Glomerular visceral epithelial cell (primary cell): ENCODE measurements around the gene DPPA3.
"Not testable (repeated sequence)": the region's sequence is repeated elsewhere in the genome, so short reads cannot be mapped to it uniquely, and the experiment has no call there.

Experiments used
- DNase-seq: peaks from one replicate; pipeline ENCODE4 v3.0.0-alpha.2; 2016; ENCODE audit errors: extremely low spot score

DPPA3 gene

GRCh38 chr12:7711133-7711532, at the start of gene DPPA3:
Gene DPPA3 (plus strand): TSS chr12:7711433. CDS start chr12:7711571, 138 bp downstream.
- DNase-seq = no peak

DNA sequence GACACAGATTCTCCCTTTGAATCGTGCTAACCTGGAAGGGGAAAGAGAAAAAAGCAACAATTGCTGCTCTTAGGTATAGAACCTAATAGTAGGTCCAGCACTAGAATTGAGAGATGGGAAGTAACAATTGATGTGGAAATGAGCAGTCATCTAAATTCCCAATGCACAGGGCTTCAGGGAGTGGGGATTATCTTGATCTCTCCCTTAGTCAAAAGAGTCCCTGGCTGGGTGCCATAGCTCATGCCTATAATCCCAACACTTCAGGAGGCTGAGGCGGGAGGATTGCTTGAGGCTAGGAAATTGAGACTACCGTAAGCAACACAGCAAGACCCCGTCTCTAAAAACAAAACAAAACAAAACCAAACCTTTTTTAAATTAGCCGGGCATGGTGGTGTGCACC, 49.5 kb upstream of the DPPA3 start:
- DNase-seq = no peak

DNA sequence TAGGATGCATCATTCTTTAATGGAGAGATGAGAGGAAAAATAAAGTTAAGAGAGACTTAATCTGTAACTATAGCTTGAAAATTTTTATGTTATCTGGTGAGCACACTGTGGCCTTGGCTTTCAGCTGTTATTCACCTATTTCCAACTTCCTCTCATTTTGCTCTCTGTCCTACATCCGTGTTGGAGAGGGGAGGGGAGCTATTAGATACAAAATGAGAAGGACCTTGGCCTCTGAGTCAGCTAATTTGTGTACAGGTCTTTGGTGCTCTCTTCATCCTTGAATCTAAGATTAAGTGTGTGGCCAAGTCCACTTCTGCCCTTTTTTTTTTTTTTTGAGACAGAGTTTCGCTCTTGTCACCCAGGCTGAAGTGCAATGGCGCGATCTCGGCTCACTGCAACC, 44.6 kb upstream of the DPPA3 start:
- DNase-seq = no peak

- DNase-seq = no peak
Measured at GRCh38 chr12:7667125-7667524, 44.1 kb upstream of the DPPA3 start.

DNA sequence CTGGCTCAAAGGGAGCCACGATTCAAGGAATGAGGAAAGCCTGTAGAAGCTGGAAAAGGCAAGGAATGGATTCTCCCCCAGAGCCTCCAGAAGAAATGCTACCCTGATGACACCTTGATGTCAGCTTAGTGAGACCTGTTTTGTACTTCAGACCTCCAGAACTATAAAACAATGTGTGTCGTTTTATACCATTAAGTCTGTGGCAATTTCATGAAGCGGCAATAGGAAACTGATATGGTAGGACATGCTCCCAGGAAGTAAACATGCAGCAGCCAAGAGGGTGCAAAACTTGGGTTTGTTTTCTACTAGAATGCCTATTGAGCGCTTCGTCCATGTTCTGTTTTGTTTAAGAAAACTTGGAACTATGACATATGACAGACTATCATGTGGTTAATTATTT, 43.1 kb upstream of the DPPA3 start:
- DNase-seq = no peak

- DNase-seq = not testable (repeated sequence)
Measured at GRCh38 chr12:7675455-7675854, 35.8 kb upstream of the DPPA3 start.

- DNase-seq = not testable (repeated sequence)
Measured at GRCh38 chr12:7677432-7677888, 33.8 kb upstream of the DPPA3 start.

DNA sequence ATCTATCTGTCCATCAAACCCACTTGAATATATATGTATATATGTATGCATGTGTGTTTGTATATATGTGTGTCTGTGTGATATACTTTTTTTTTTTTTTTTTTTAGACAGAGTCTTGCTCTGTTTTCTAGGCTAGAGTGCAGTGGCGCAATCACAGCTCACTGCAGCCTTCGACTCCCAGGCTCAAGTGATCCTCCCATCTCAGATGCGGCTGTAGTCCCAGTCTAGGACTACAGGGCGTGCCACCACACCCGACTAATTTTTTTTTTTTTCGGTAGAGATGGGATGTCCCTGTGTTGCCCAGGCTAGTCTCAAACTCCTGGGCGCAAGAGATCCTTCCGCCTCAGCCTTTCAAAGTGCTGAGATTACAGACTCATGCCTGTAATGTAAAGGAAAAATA, 32.5 kb upstream of the DPPA3 start:
- no peak for DNase-seq

DNA sequence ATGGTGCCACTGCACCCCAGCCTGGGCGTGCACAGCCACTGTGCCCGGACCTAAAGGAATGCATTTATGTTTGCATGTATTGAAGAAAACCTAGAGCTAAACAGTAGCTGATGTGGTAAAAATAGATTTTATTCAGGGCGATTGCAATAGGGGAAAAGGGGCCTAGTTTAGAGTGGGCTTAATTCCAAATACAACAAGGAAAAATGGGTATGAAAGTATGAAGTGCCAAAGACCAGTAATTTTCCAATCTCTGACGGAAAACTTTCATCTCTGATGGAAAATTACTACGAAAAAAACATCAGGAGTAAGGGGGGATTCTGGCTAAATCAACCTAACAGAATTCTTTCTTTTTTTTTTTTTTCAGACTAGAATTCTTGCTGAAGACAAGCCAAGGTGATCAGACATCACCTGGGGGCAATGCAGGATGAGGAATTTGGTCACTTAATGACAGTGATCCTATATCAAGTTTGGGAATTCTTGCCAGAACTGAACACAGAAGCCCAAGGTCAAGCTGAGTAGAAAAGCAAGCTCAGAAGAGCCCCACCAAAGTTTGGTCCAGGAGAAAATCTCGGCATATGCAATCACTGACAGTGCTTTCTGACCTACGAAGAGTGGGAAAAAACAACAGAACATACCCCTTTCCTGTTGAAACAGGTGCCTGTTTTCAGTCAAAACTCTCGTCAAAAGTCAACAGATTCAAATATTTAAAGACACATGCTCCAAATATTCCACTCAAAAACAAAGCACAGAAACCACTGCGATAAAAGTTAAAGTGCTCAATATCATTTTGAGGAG, 31.8 kb upstream of the DPPA3 start:
- DNase-seq = no peak

- no peak for DNase-seq
Measured at GRCh38 chr12:7681535-7681934, 29.7 kb upstream of the DPPA3 start.

DNA sequence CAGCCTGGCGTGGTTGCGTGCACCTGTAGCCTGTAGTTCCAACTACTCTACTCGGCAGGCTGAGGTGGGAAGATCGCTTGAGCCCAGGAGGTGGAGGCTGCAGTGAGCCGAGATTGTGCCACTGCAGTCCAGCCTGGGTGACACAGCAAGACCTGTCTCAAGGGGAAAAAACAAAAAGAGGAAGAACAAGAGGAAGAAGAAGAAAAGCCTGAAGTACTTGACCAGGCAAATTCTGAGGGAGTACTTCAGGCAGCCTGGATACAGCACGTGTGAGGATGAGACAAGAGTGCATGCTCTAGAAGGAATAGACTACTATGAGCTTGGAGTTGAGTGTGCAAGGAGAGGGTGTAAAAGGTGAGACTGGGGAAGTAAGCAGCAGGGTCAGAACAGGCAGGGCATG, 17.4 kb upstream of the DPPA3 start:
- DNase-seq = no peak

DNA sequence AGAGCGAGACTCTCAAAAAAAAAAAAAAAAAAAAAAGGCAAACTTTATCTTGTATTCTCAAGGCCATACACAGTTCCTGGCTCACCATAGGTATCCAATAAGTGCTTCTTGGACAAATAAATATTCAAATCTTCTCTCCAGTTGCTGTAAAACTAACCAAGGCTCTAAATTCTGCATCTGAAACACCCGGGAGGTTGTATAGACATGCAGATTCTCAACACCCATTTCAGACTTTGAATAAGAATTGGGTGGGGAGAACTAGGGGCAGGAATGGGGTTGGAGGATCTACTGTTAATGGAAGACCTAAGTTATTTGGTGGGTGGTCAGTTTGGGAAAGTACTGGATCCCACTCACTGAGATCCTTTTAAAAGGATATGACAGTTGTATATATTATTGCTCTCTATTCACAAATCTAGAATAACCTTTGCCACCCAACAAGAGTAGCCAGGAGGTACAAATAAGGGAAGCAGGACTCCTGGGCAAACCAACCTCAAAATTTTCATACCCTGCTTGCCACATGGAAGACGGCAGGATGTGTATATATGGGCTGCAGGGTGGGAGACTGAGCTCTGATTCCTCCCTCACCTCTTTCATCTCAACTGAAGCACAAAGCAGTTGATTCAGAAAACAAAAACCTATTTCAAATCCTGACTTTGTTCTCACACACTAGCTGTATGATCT, 16.5 kb upstream of the DPPA3 start:
- no peak for DNase-seq

GRCh38 chr12:7695237-7695560, 16.0 kb upstream of the DPPA3 start:
- no peak for DNase-seq

DNA sequence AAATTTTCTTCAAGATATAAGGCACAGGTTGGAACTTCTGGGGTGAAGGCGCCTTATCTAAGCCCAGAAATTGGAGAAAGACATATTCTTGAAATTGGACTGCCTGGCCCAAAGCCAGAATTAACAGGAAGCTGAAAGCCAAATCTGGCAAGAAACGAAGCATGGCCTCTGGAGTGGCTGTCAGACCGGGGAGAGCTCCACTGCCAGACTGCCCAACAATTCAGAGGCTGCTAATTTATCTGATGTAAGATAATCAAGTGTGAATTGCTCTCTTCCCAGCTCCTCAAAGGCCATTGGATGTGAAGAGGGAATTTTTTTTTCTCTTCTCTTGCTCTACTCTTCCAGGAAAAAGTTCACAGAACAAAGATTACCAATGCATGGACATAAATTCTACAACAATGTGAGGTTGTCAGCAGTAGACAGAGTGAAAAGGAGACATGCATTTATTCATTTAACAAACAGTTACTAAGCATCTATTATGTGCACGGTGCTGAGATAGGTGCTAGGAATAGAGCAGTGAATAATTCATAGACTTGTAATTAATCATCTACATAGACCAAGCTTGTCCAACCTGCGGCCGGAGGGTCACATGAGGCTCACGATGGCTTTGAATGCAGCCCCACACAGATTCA, 15.6 kb upstream of the DPPA3 start, which contains the start of gene GDF3:
Gene GDF3 (minus strand): TSS at position 210 of the 632 bp plus-strand sequence. CDS start 47 bp downstream, at position 163.
- DNase-seq = no peak

DNA sequence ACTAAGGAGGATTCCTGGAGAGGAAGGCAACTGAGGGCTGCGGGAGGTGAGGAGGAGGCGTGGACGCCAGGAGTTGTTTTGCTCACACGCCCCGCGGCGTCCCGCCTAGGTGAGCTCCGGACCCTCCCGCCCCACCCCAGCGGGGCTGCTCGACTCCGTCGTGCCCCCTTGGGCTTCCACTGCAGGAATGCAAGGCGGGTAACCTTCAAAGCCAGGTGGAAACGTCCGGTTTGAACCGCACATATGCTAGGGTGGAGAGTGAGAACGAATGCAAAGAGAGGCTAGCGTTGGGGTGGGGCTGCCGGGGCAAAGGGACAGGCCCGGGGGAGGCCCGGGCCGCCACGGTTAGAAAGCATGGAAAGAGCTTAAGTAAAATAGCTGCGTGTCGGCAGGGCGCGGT, 5.4 kb upstream of the DPPA3 start:
- no peak for DNase-seq

DNA sequence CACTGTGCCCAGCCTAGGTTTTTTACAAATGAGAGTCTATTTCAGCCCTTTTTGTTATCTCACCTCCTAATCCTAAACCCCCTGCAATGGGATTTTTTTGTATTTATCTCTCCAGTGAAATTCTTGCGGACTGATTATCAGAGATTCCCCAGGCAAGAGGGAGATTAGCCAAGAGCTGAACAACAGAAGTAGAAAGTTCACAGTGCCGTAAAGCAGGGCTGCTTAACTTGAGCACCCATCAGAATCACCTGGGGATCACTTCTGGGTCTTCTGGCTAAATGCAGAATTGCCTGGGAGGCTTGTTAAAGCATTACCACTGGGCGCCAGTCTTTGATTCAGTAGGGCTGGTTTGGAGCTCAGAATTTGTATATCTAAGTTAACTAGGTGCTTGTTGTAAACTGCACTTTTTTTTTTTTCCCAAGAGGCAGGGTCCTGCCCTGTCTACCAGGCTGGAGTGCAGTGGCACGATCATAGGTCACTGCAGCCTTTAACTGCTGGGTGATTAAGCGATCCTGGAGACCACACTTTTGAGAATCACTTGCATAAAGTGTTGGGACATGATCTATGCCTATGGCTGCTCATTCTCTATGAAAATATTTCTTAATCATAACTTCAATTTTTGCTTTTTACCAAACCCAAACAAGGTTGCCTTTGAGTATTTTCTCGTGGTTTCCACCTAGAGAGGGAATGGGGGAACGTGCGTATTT, 1.1 kb upstream of the DPPA3 start:
- no peak for DNase-seq

DNA sequence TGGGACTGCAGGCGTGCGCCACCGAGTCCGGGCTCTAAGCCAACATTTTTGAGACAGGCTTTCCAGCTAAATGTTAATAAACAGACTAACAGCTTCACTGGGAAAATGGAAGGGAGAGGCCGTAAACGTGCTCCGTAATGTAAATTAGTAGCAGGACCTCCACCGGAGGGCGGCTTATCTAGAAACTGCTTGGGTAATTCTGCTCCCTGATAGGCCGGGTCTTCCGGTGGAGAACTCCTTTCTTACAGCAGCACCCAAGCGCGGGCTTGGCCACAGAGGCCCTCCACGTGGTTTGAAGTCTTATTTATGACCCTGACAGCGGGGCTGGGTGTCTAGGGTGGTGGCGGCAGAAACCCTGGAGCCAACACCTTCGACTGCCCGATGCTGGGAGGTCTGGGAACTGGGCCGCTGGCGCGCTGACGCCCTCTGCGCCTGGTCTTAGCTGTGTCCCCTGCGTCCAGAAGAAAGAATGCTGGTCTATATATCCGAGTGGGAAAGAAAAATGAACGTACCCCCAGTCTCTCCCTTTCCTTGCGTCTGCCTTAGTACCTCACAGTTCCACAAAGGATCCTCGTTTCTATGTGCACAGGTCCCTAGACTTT, 1.7 kb downstream of the DPPA3 start:
- no peak for DNase-seq

- DNase-seq = no peak
Measured at GRCh38 chr12:7716381-7716780, 5.1 kb downstream of the DPPA3 start.

DNA sequence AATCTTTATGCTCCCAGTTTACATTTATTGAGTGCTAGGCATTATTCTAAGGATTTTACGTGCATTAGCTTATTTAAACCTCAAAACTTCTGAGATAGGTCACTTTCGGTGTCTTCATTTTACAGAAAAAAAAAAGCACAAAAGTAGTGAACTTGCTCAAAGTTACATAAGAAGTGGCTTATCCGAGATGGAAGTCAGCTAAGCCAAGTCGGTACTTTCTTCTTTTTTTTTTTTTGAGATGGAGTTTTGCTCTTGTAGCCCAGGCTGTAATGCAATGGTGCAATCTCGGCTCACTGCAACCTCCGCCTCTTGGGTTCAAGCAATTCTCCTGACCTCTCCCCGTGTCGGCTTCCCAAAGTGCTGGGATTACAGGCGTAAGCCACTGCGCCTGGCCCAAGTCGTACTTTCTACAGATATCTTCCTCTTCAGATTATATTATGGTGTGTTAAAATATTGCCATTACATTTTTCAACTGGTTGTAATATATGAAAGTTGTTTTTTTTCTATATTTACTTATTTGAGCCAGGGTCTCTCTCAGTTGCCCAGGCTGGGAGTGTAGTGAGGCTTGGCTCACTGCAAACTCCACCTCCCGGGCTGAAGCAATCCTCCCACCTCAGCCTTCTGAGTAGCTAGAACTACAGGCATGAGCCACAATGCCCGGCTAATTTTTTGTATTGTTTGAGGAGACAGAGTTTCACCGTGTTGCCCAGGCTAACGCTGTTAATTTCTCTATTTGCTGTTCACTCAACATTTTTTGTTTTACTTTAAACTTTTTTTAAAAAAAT, 8.9 kb downstream of the DPPA3 start:
- no peak for DNase-seq

DNA sequence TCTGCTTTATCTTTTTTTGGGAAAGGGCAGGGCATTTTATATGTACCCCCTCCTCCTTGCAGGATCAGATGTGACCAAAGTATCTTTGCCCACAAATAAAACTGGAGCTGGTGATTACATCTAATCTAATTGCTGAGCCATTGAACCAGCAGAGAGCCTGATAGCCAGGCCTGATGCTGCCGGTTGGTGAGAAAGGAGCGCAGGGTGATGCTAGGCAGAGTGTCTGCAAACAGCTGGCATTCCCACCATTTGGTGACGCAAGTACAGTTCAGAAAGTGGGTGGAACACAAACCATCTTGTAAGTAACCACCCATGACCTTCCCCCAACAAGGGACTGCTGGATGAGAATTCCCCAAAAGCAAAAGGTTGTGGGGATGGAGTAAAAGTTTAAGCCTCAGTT, 12.7 kb downstream of the DPPA3 start:
- DNase-seq = no peak

GRCh38 chr12:7729746-7730145, 18.5 kb downstream of the DPPA3 start:
- no peak for DNase-seq
